HFF-Myc (cell line): Measurements from ENCODE around the gene ARL15.
A peak's percentile ranks its signal among the peaks of the same experiment; 100 is the strongest.

ENCODE experiments used
- DNase-seq: peaks from one replicate; pipeline ENCODE4 v3.0.0-alpha.2; 2011; ENCODE audit warnings: low read depth; ENCODE audit errors: extremely low read depth
- H3K4me3 ChIP-seq: replicated peaks from 2 replicates; pipeline ENCODE4 v1.5.1; 2011; ENCODE audit warnings: low read depth, mild to moderate bottlenecking, control low read depth, low read length
- CTCF ChIP-seq: IDR thresholded peaks from 2 replicates; pipeline ENCODE4 v1.5.1; 2012; ENCODE audit warnings: mild to moderate bottlenecking, low read depth, low read length, control low read depth; ENCODE audit errors: missing control alignments

ARL15 gene

GRCh38 chr5:53940921-53941320, 369.5 kb downstream of the ARL15 start:
- no peak overlapping the region for H3K4me3 ChIP-seq
- DNase-seq, result no peak
- TF ChIP-seq CTCF, result no peak

- no peak for TF ChIP-seq CTCF
- no peak for DNase-seq
- H3K4me3 ChIP-seq, result no peak overlapping the region
Observed at GRCh38 chr5:53937467-53937866, 372.9 kb downstream of the ARL15 start.

DNA sequence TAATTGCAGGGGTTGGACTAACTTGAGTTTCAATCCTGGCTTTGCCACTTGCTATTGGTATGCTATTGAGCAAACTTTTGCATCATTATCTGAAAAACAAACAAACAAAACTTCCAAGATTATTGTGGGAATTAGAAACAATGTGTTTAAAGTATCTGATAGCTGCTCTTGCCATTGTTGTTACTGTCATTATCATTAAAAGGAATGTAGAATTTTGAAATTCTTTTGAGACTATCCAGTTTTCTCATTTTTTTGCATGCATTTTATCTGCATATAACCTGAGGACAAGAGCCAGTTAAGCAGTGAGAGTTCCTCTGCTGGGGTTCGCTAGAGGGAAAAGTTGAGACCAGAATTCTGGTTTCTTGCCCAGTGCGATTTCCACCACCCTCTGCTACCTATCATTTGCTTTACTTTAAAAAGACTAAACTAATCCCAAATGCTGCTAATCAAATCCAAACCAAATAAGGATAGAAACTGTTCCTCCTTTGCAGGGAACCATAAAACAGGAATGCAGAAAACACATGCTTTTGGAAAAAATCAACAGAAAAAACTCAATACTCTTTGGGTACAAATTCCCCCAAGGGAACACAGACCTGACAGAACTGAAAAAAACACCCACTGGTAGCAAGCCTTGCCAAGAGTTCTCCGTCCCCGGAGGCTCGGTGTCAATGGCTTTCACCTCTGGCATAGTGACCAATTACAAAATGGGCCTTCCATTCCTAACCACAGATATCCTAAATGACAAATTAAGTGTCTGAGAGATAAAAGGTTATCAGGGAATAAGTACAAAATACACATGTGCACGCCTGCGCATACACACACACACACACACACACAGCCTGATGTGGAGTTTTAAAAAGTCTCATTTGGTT, 373.7 kb downstream of the ARL15 start:
- TF ChIP-seq CTCF, result no peak
- H3K4me3 ChIP-seq, result no peak overlapping the region
- peak; percentile 36 for DNase-seq

DNA sequence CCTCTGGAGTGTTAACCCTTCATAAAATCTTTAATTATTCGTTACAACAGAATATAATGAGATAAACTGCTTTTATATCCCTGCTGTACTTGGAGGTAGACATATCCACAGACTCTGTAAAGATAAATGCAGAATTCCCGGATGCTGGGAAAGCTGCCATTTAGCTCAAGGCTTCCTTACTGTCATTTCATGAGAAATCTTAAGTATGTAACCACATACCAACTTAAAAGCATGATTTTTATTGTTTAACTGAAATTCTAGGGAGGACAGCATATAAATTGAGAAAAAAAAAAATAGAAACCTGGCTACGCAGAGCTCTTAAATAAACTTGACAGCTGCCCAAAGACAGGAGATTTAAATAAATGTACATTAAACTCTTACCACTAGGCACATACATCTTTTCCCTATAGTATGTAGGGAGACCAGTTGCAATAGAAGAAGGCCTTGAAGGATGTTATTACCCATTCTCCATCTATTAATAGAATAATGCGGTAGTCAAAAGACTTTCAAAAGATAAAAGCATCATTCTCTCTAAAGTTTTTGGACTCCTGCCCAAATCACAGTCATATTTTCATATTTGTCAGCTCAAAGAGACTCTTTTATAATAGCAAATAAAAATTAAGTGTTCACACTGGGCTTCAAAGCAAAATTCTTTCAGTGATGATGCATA, 376.1 kb downstream of the ARL15 start:
- H3K4me3 ChIP-seq, result no peak overlapping the region
- no peak for TF ChIP-seq CTCF
- no peak for DNase-seq

- no peak for TF ChIP-seq CTCF
- H3K4me3 ChIP-seq, result no peak overlapping the region
- no peak for DNase-seq
Observed at GRCh38 chr5:53932351-53932750, 378.0 kb downstream of the ARL15 start.

- no peak overlapping the region for H3K4me3 ChIP-seq
- no peak for TF ChIP-seq CTCF
- no peak for DNase-seq
Observed at GRCh38 chr5:53930457-53930856, 379.9 kb downstream of the ARL15 start.

GRCh38 chr5:53929570-53929969, 380.8 kb downstream of the ARL15 start:
- no peak overlapping the region for H3K4me3 ChIP-seq
- DNase-seq, result no peak
- TF ChIP-seq CTCF, result no peak
